PFSK-1 (cell line): ENCODE data around the gene BEST1.

Source experiments
- FOXP2 ChIP-seq: optimal IDR thresholded peaks from 2 replicates; pipeline ENCODE3; 2011; ENCODE audit warnings: borderline replicate concordance, control low read depth, inconsistent platforms; ENCODE audit not compliant: insufficient read depth; ENCODE audit errors: extremely low read length, extremely low read depth
- POLR2AphosphoS5 ChIP-seq: IDR thresholded peaks from 2 replicates; pipeline ENCODE4 v1.6.1; 2012; ENCODE audit warnings: low read depth, mild to moderate bottlenecking, control low read depth, low read length, moderate library complexity
- SIN3A ChIP-seq: IDR thresholded peaks from 2 replicates; pipeline ENCODE4 v1.6.1; 2012; ENCODE audit warnings: mild to moderate bottlenecking, low read length, moderate library complexity, borderline replicate concordance; ENCODE audit not compliant: insufficient read depth
- TAF1 ChIP-seq: IDR thresholded peaks from 2 replicates; pipeline ENCODE4 v1.6.1; 2012; ENCODE audit warnings: low read length, control low read depth, borderline replicate concordance; ENCODE audit not compliant: insufficient read depth
- TF ChIP-seq, protein P1 (sequence below), 2 experiments: IDR thresholded peaks; 2 replicates each; pipeline versions ENCODE4 v1.6.1 to v1.8.0; 2011 to 2012; ENCODE audit warnings: low read depth in 2 of 2, low read length in 2 of 2, control low read depth in 1 of 2, inconsistent platforms in 1 of 2, mild to moderate bottlenecking in 1 of 2, moderate library complexity in 1 of 2; ENCODE audit not compliant: insufficient read depth in 1 of 2

The BEST1 gene

DNA sequence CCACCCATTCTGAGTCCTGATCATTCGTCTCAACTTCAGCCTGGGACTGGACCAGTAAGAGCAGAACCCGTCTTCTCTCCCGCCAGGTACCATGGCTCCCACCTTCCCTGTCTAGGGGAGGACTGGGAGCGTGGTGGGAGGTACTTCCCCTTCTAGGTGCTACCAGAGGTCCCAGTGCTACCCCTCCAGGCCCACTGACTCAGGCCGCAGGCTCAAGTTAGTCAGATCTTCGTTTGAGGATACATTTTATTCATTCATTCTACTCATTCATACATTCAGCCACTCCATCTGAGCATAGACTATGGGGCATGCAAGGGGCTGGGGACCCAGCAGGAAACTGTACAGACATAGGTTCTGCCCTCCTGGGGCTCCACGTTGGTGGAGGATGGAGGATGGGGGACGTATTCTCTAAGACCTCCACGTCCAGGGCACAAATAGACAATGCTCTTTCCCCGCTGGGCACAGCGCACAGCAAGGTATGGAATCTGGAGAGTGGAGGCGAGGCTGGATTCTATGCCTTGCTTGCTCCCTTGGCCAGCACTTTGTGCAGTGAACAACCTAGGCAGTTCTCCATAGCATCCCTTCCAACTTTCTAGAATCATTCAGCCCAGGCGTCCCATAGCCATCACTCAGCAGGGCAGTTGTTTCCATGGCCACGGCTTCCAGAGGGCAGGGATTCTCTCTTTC is 31.8 kb upstream of the BEST1 start:
- TF ChIP-seq SIN3A (no peak), TAF1 (no peak), FOXP2 (no peak), POLR2AphosphoS5 (no peak)
- TF ChIP-seq, protein P1, sequence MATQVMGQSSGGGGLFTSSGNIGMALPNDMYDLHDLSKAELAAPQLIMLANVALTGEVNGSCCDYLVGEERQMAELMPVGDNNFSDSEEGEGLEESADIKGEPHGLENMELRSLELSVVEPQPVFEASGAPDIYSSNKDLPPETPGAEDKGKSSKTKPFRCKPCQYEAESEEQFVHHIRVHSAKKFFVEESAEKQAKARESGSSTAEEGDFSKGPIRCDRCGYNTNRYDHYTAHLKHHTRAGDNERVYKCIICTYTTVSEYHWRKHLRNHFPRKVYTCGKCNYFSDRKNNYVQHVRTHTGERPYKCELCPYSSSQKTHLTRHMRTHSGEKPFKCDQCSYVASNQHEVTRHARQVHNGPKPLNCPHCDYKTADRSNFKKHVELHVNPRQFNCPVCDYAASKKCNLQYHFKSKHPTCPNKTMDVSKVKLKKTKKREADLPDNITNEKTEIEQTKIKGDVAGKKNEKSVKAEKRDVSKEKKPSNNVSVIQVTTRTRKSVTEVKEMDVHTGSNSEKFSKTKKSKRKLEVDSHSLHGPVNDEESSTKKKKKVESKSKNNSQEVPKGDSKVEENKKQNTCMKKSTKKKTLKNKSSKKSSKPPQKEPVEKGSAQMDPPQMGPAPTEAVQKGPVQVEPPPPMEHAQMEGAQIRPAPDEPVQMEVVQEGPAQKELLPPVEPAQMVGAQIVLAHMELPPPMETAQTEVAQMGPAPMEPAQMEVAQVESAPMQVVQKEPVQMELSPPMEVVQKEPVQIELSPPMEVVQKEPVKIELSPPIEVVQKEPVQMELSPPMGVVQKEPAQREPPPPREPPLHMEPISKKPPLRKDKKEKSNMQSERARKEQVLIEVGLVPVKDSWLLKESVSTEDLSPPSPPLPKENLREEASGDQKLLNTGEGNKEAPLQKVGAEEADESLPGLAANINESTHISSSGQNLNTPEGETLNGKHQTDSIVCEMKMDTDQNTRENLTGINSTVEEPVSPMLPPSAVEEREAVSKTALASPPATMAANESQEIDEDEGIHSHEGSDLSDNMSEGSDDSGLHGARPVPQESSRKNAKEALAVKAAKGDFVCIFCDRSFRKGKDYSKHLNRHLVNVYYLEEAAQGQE (IDR thresholded peaks at IDR 0.05; ENCODE audit: insufficient read depth in 1 of 2, low read depth in 2 of 2, low read length in 2 of 2), result no peak

GRCh38 chr11:61918938-61919704 is 31.0 kb upstream of the BEST1 start:
- TF ChIP-seq FOXP2 (no peak), SIN3A (no peak), TAF1 (no peak), POLR2AphosphoS5 (no peak)
- TF ChIP-seq, protein P1 (IDR thresholded peaks at IDR 0.05; ENCODE audit: insufficient read depth in 1 of 2, low read depth in 2 of 2, low read length in 2 of 2), result no peak

DNA sequence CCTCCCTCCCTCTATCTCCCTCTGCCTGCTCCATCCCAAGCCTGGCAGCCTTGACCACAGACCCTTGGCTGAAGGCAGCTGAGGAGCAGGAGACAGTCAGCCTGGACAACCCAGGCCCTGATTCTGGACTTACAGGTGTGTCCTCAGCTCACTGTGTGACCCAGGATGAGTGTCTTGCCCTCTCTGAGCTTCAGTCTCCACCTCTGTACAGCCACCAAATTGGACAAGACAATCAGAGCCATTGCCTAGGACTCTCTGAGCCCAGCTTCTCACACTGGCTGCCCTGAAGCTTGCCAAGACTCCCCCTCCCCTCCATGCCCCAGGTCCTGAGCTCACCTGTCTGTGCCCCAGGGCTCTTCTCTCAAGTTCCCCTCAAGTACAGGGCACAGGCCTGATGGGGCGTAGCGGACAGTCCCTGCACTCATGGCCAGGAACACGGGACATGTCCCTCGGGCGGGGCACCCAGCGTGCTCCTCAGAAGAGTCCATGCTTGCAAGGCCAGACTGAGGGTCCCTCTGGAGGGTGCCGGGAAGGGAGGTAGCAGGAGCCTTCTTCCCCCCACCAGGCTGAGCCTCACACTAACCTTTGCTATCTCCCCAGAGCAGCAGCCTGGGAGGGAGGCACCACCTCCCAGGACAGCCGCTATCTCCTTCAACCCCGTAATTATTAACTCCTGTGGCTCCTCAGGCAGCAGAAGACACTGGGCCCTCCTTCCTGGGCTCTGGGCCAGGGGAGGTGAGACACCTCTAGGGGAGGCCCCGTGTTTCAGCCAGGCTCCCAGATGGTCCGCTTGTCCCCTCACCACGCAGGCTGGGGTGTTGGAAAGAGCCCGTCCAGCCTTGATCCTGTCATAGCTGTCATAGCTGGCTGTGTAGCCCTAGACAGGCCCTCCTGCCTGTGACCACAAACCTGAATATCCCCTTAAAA is 30.2 kb upstream of the BEST1 start:
- TF ChIP-seq, protein P1 (IDR thresholded peaks at IDR 0.05; ENCODE audit: insufficient read depth in 1 of 2, low read depth in 2 of 2, low read length in 2 of 2), result no peak

- TF ChIP-seq SIN3A, result no peak
- TF ChIP-seq FOXP2, result no peak
- no peak for TF ChIP-seq TAF1
- TF ChIP-seq POLR2AphosphoS5, result no peak
- TF ChIP-seq, protein P1 (IDR thresholded peaks at IDR 0.05; ENCODE audit: insufficient read depth in 1 of 2, low read depth in 2 of 2, low read length in 2 of 2), result no peak
Observed at GRCh38 chr11:61921446-61921845, 28.7 kb upstream of the BEST1 start.
